ENCODE measurements around the gene TRMT6. TPM values are rescaled to one million over a fixed set of nuclear protein-coding genes. Genes with fewer than 3 reads are reported as not detected.

The TRMT6 gene
- total RNA-seq, 1 donor: 5.2 TPM

GRCh38 chr20:5893621-5894020 lies 56.7 kb downstream of the TRMT6 start:
- H3K4me1 ChIP-seq (ENCODE audit: insufficient read depth, low read length): peaks cover 11% of the 10 kb centered on the region
- H3K9me3 ChIP-seq (ENCODE audit: low read depth, low read length): no peaks in the 10 kb centered on the region
- H3K27me3 ChIP-seq (ENCODE audit: insufficient read depth, low read length): peaks cover 13% of the 10 kb centered on the region
- no peak overlapping the region for H3K4me3 ChIP-seq (ENCODE audit: low read length)

- Histone ChIP-seq H3K4me3 (ENCODE audit: low read length) (no peak overlapping the region), H3K27me3 (ENCODE audit: insufficient read depth, low read length) (peaks cover 10% of the 10 kb centered on the region), H3K9me3 (ENCODE audit: low read depth, low read length) (no peaks in the 10 kb centered on the region), H3K4me1 (ENCODE audit: insufficient read depth, low read length) (peaks cover 11% of the 10 kb centered on the region)
Measured at GRCh38 chr20:5893052-5893451, 57.3 kb downstream of the TRMT6 start.

- H3K4me3 ChIP-seq (ENCODE audit: low read length): no peak overlapping the region
Measured at GRCh38 chr20:5890773-5891441, 59.4 kb downstream of the TRMT6 start.

GRCh38 chr20:5888041-5888440 lies 62.3 kb downstream of the TRMT6 start:
- no peak overlapping the region for H3K4me3 ChIP-seq (ENCODE audit: low read length)
- no peaks in the 10 kb centered on the region for H3K27me3 ChIP-seq (ENCODE audit: insufficient read depth, low read length)
- H3K4me1 ChIP-seq (ENCODE audit: insufficient read depth, low read length): no peaks in the 10 kb centered on the region
- no peaks in the 10 kb centered on the region for H3K9me3 ChIP-seq (ENCODE audit: low read depth, low read length)

More at GRCh38 chr20:5890773-5891441, 59.4 kb downstream of the TRMT6 start:
- peaks cover 7% of the 10 kb centered on the region for H3K4me1 ChIP-seq (ENCODE audit: insufficient read depth, low read length)
- no peaks in the 10 kb centered on the region for H3K27me3 ChIP-seq (ENCODE audit: insufficient read depth, low read length)
- H3K9me3 ChIP-seq (ENCODE audit: low read depth, low read length): no peaks in the 10 kb centered on the region

GRCh38 chr20:5887386-5887785 lies 62.9 kb downstream of the TRMT6 start:
- Histone ChIP-seq H3K4me3 (ENCODE audit: low read length) (no peak overlapping the region), H3K4me1 (ENCODE audit: insufficient read depth, low read length) (no peaks in the 10 kb centered on the region), H3K27me3 (ENCODE audit: insufficient read depth, low read length) (no peaks in the 10 kb centered on the region), H3K9me3 (ENCODE audit: low read depth, low read length) (no peaks in the 10 kb centered on the region)

Other genes starting within 250 kb of the TRMT6 start
- 1.8 TPM for gene SHLD1, start 200.1 kb downstream of the TRMT6 start, total RNA-seq
- 0.10 TPM for gene CHGB, start 39.0 kb downstream of the TRMT6 start, total RNA-seq
- 2.0 TPM for gene MCM8, start 119 bp upstream of the TRMT6 start, total RNA-seq
- 10.1 TPM for gene CRLS1, start 55.6 kb upstream of the TRMT6 start, total RNA-seq
- not detected for gene LRRN4, start 103.5 kb upstream of the TRMT6 start, total RNA-seq
- gene FERMT1, start 172.5 kb upstream of the TRMT6 start, total RNA-seq: under 0.01 TPM

All from mononuclear cell (primary cell).